Stimulated activated CD8-positive, alpha-beta memory T cell treated with anti-CD3 and anti-CD28 coated beads, Interleukin-12 subunit alpha, Interleukin-12 subunit beta, amount 100 ng/mL, for 4 hours (primary cell): Measurements from ENCODE around the gene CMTM3.

Experiments used
- DNase-seq: peaks from one replicate; pipeline ENCODE4 v3.0.0-alpha.2; 2020; ENCODE audit warnings: low read depth

Gene CMTM3

GRCh38 chr16:66662445-66663194 is 58.1 kb downstream of the CMTM3 start:
- DNase-seq: no peak
